Coronary artery (tissue), 2 donors: ENCODE results near the gene GNL1.
"Not testable (repeated sequence)": the region's sequence is repeated elsewhere in the genome, so short reads cannot be mapped to it uniquely, and the experiment has no call there.

Experiments
- DNase-seq: peaks from one replicate; pipeline ENCODE4 v3.0.0-alpha.2; 2017; ENCODE audit warnings: low spot score
- H3K27ac ChIP-seq, 2 donors: fragments of 200-600 bp; sonication (generic); one replicate each; pipeline ENCODE4 v1.5.1; 2016 to 2019
- H3K4me3 ChIP-seq: fragments of 200-600 bp; sonication (generic); 2 replicates; pipeline ENCODE4 v1.5.1; 2016; ENCODE audit warnings: mild to moderate bottlenecking, moderate library complexity
- TF ChIP-seq, protein P1 (sequence below): fragments of 200-600 bp; sonication (generic); IDR thresholded peaks from one replicate; pipeline ENCODE4 v1.5.1; 2019; ENCODE audit warnings: antibody characterized with exemption

Gene GNL1

DNA sequence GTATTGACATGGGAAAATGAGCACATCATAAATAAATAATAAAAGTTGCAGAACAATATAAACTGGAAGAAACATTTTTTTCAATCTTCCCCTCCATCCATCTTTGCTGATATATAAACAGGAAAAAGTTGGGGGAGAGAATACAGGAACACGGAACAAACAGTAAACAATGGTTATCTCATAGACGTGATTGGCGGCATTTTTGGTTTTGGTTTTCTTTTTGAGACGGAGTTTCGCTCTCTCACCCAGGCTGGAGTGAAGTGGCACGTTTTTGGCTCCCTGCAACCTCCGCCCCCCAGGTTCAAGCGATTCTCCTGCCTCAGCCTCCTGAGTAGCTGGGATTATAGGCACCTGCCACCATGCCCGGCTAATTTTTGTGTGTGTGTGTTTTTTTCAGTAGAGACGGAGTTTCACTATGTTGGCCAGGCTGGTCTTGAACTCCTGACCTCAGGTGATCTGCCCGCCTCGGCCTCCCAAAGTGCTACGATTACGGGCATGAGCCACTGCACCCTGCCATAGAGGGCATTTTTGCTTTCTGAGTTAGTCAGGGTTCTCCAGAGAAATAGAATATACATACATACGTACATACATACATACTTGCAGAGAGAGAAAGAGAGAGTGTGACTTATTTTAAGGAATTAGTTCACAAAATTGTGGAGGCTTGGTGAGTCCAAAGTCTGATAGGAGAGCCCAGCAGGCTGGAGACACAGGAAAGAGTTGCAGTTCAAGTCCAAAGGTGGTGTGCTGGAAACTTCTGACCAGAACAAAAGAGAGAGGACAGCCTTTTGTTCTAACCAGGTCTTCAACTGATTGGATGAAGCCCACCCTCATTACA is 22.6 kb downstream of the GNL1 start:
- TF ChIP-seq, protein P1, sequence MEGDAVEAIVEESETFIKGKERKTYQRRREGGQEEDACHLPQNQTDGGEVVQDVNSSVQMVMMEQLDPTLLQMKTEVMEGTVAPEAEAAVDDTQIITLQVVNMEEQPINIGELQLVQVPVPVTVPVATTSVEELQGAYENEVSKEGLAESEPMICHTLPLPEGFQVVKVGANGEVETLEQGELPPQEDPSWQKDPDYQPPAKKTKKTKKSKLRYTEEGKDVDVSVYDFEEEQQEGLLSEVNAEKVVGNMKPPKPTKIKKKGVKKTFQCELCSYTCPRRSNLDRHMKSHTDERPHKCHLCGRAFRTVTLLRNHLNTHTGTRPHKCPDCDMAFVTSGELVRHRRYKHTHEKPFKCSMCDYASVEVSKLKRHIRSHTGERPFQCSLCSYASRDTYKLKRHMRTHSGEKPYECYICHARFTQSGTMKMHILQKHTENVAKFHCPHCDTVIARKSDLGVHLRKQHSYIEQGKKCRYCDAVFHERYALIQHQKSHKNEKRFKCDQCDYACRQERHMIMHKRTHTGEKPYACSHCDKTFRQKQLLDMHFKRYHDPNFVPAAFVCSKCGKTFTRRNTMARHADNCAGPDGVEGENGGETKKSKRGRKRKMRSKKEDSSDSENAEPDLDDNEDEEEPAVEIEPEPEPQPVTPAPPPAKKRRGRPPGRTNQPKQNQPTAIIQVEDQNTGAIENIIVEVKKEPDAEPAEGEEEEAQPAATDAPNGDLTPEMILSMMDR: no peak
- Histone ChIP-seq H3K4me3 (no peak overlapping the region), H3K27ac (no peak overlapping the region)
- DNase-seq: no peak

GRCh38 chr6:30530014-30530413 is 26.3 kb downstream of the GNL1 start:
- TF ChIP-seq, protein P1: no peak
- no peak overlapping the region for H3K27ac ChIP-seq
- no peak overlapping the region for H3K4me3 ChIP-seq
- no peak for DNase-seq

- not testable (repeated sequence) for H3K27ac ChIP-seq, DNase-seq, H3K4me3 ChIP-seq
Measured at GRCh38 chr6:30529349-30529875, 26.9 kb downstream of the GNL1 start.

DNA sequence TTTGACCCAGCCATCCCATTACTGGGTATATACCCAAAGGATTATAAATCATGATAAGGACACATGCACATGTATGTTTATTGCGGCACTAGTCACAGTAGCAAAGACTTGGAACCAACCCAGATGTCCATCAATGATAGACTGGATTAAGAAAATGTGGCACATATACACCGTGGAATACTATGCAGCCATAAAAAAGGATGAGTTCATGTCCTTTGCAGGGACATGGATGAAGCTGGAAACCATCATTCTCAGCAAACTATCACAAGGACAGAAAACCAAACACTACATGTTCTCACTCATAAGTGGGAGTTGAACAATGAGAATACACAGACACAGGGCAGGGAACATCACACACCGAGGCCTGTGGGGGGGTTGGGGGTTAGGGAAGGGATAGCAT is 29.8 kb downstream of the GNL1 start:
- not testable (repeated sequence) for DNase-seq, H3K4me3 ChIP-seq, H3K27ac ChIP-seq

DNA sequence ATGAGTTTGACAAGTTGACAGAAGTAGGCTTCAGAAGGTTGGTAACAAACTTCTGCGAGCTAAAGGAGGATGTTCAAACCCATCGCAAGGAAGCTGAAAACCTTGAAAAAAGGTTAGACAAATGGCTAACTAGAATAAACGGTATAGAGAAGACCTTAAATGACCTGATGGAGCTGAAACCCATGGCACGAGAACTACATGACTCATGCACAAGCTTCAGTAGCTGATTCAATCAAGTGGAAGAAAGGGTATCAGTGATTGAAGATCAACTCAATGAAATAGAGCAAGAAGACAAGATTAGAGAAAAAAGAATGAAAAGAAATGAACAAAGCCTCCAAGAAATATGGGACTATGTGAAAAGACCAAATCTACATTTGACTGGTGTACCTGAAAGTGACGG is 34.3 kb downstream of the GNL1 start:
- not testable (repeated sequence) for H3K27ac ChIP-seq

GRCh38 chr6:30521082-30521481 is 35.2 kb downstream of the GNL1 start:
- H3K27ac ChIP-seq: peak overlapping the region in 1 of 2 donors; percentile 35
- not testable (repeated sequence) for DNase-seq, H3K4me3 ChIP-seq

More for the DNA sequence above, 34.3 kb downstream of the GNL1 start:
- DNase-seq, H3K4me3 ChIP-seq: not testable (repeated sequence)

DNA sequence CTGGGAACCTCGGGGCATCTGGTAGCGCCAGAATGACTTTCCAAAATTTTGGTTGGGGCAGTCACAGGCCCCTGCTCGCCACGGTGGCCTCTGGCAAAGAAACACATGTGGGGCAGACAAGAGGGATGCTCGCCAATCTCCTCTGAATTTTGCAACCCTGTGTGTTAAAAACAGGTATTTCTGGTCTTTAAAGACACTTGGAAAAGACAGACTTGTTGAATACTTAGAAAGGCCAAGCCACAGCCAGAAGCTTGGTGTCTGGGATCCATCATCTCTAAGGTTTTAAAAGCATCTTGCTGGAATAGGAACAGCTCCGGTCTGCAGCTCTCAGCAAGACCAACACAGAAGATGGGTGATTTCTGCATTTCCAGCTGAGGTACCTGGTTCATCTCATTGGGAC is 35.8 kb downstream of the GNL1 start:
- Histone ChIP-seq H3K27ac (no peak overlapping the region), H3K4me3 (no peak overlapping the region)
- no peak for DNase-seq
- TF ChIP-seq, protein P1: no peak

DNA sequence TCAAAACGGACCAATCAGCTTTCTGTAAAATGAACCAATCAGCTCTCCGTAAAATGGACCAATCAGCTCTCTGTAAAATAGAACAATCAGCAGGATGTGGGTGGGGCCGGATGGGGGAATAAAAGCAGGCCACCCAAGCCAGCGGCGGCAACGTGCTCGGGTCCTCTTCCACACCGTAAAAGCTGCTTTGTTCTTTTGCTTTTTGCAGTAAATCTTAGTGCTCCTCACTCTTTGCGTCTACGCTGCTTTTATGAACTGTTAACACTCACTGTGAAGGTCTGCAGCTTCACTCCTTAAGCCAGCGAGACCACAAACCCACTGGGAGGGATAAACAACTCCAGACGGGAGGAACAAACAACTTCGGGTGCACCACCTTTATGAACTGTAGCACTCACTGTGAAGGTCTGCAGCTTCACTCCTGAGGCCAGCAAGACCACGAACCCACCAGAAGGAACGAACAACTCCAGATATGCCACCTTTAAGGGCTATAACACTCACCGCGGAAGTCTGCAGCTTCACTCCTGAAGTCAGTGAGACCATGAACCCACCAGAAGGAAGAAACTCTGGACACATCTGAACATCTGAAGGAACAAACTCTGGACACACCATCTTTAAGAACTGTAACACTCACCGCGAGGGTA is 37.7 kb downstream of the GNL1 start:
- not testable (repeated sequence) for DNase-seq, H3K4me3 ChIP-seq, H3K27ac ChIP-seq

DNA sequence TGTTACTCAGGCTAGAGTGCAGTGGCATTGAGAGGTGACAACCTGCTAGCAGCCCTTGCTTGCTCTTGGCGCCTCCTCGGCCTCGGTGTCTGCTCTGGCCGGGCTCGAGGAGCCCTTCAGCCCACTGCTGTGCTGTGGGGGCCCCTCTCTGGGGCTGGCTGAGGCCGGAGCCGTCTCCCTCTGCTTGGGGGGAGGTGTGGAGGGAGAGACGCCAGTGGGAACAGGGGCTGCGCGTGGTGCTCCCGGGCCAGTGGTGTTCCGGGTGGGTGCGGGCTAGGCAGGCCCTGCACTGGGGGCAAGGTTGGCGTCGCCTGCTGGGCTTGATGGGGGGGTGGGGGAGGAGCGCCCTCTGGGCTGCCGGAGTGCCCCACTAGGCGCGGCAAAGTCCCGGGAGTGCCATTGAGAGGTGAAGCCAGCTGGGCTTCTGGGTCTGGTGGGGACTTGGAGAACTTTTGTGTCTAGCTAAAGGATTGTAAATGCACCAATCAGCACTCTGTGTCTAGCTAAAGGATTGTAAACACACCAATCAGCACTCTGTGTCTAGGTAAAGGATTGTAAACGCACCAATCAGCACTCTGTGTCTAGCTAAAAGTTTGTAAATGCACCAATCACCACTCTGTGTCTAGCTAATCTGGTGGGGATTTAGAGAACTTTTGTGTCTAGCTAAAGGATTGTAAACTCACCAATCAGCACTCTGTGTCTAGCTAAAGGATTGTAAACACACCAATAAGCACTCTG is 38.4 kb downstream of the GNL1 start:
- H3K4me3 ChIP-seq, DNase-seq, H3K27ac ChIP-seq: not testable (repeated sequence)

GRCh38 chr6:30516754-30517076 is 39.6 kb downstream of the GNL1 start:
- H3K4me3 ChIP-seq, DNase-seq: not testable (repeated sequence)
- peak overlapping the region in 1 of 2 donors; percentile 65 for H3K27ac ChIP-seq
